ENCODE data around the gene CCNT2.
"Not testable (repeated sequence)": the region's sequence is repeated elsewhere in the genome, so short reads cannot be mapped to it uniquely, and the experiment has no call there.

The CCNT2 gene

DNA sequence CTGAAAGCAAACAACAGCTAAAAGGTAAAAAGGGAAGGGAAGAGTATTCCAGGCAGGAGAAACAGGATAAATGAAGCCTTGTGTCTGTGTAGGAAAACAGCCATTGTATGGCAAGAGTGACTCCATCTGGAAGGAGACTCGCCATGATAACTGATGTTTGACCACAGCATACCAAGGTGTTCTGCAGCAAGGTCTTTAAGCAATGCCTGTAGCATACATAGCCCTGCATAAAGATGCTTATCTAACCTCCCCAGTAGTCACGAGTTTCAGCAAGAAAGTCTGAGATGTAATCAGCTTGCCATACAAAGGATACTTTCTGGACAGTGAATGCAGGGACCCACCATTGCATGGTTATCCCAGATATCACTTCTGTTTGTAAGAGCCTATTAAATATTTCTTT, 11.9 kb upstream of the CCNT2 start:
- Histone ChIP-seq H3K79me2 (ENCODE audit: insufficient read depth, low read length) (no peaks in the 10 kb centered on the region), H3K27ac (ENCODE audit: low read length) (no peak overlapping the region), H2AFZ (ENCODE audit: low read depth, low read length) (no peak overlapping the region), H3K27me3 (ENCODE audit: insufficient read depth, low read length, poor library complexity) (no peaks in the 10 kb centered on the region), H3K9ac (ENCODE audit: low read depth, low read length) (no peak overlapping the region), H3K9me3 (ENCODE audit: insufficient read depth, low read length, severe bottlenecking) (no peaks in the 10 kb centered on the region), H3K4me1 (ENCODE audit: insufficient read depth, low read length) (no peaks in the 10 kb centered on the region), H3K36me3 (ENCODE audit: insufficient read depth, low read length) (no peaks in the 10 kb centered on the region), H4K20me1 (ENCODE audit: insufficient read depth, low read length) (no peaks in the 10 kb centered on the region), H3K4me3 (ENCODE audit: low read depth in 1 of 2, low read length in 2 of 2) (no peak overlapping the region), H3K4me2 (ENCODE audit: insufficient read depth, low read length) (no peak overlapping the region)
- no peak for ATAC-seq (ENCODE audit: insufficient read depth, low read depth)
- DNase-seq = no peak
- TF ChIP-seq, protein P1, sequence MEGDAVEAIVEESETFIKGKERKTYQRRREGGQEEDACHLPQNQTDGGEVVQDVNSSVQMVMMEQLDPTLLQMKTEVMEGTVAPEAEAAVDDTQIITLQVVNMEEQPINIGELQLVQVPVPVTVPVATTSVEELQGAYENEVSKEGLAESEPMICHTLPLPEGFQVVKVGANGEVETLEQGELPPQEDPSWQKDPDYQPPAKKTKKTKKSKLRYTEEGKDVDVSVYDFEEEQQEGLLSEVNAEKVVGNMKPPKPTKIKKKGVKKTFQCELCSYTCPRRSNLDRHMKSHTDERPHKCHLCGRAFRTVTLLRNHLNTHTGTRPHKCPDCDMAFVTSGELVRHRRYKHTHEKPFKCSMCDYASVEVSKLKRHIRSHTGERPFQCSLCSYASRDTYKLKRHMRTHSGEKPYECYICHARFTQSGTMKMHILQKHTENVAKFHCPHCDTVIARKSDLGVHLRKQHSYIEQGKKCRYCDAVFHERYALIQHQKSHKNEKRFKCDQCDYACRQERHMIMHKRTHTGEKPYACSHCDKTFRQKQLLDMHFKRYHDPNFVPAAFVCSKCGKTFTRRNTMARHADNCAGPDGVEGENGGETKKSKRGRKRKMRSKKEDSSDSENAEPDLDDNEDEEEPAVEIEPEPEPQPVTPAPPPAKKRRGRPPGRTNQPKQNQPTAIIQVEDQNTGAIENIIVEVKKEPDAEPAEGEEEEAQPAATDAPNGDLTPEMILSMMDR (IDR thresholded peaks at IDR 0.05; ENCODE audit: borderline replicate concordance, extremely low read depth, low read length, poor library complexity, severe bottlenecking) = no peak
- TF ChIP-seq EZH2 (IDR thresholded peaks at IDR 0.05; ENCODE audit: borderline replicate concordance, low read depth, low read length, severe bottlenecking) = no peak

DNA sequence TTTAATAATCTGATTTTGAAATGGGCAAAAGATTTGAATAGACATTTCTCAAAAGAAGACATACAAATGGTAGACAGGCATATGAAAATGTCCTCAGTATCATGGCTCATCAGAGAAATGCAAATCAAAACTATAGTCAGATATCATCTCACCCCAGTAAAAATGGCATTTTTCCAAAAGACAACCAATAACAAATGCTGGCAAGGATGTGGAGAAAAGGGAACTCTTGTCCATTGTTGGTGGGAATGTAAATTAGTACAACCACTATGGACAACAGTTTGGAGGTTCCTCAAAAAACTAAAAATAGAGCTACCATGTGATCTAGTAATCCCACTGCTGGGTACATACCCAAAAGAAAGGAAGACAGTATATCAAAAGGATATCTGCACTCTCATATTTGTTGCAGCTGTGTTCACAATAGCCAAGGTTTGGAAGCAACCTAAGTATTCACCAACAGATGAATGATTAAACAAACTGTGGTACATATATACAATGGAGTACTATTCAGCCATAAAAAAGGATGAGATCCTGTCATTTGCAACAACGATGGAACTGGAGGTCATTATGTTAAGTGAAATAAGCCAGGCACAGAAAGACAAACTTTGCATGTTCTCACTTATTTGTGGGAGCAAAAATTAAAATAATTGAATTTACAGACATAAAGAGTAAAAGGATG, 11.0 kb upstream of the CCNT2 start:
- not testable (repeated sequence) for H3K9ac ChIP-seq (ENCODE audit: low read depth, low read length); H4K20me1 ChIP-seq (ENCODE audit: insufficient read depth, low read length); H3K27me3 ChIP-seq (ENCODE audit: insufficient read depth, low read length, poor library complexity); H3K27ac ChIP-seq (ENCODE audit: low read length); H3K9me3 ChIP-seq (ENCODE audit: insufficient read depth, low read length, severe bottlenecking); H3K4me1 ChIP-seq (ENCODE audit: insufficient read depth, low read length); H3K4me2 ChIP-seq (ENCODE audit: insufficient read depth, low read length); H3K36me3 ChIP-seq (ENCODE audit: insufficient read depth, low read length); ATAC-seq (ENCODE audit: insufficient read depth, low read depth); H2AFZ ChIP-seq (ENCODE audit: low read depth, low read length); H3K4me3 ChIP-seq (ENCODE audit: low read depth in 1 of 2, low read length in 2 of 2); H3K79me2 ChIP-seq (ENCODE audit: insufficient read depth, low read length); DNase-seq

DNA sequence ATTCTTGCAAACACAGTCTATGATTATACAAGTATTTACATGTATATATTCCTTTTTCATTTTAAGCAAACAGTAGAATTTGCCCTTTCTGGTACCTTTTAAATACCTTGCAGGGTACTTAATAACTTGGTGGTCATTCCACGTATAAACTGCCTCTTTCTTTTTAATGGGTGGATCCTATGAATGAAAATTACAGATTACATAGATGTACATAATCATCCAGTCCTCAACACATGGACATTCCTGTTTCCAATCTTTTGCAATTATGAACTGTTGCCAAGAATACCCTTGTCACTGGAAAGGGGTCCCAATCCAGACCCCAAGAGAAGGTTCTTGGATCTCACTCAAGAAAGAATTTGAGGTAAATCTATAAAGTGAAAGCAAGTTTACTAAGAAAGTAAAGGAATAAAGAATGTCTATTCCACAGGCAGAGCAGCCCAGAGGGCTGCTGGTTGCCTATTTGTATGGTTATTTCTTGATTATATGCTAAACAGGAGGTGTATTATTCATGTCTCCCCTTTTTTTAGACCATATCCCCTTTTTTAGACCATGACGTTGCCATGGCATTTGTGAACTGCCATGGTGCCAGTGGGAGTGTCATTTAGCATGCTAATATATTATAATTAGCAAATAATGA, 7.7 kb upstream of the CCNT2 start:
- Histone ChIP-seq H3K79me2 (ENCODE audit: insufficient read depth, low read length) (no peaks in the 10 kb centered on the region), H3K36me3 (ENCODE audit: insufficient read depth, low read length) (no peaks in the 10 kb centered on the region), H3K9me3 (ENCODE audit: insufficient read depth, low read length, severe bottlenecking) (no peaks in the 10 kb centered on the region), H3K4me2 (ENCODE audit: insufficient read depth, low read length) (no peak overlapping the region), H3K4me3 (ENCODE audit: low read depth in 1 of 2, low read length in 2 of 2) (no peak overlapping the region), H3K9ac (ENCODE audit: low read depth, low read length) (no peak overlapping the region), H2AFZ (ENCODE audit: low read depth, low read length) (no peak overlapping the region), H3K27ac (ENCODE audit: low read length) (no peak overlapping the region), H4K20me1 (ENCODE audit: insufficient read depth, low read length) (no peaks in the 10 kb centered on the region), H3K4me1 (ENCODE audit: insufficient read depth, low read length) (no peaks in the 10 kb centered on the region), H3K27me3 (ENCODE audit: insufficient read depth, low read length, poor library complexity) (no peaks in the 10 kb centered on the region)
- DNase-seq (no peak), ATAC-seq (ENCODE audit: insufficient read depth, low read depth) (no peak)
- no peak for TF ChIP-seq EZH2 (IDR thresholded peaks at IDR 0.05; ENCODE audit: borderline replicate concordance, low read depth, low read length, severe bottlenecking)
- TF ChIP-seq, protein P1 (IDR thresholded peaks at IDR 0.05; ENCODE audit: borderline replicate concordance, extremely low read depth, low read length, poor library complexity, severe bottlenecking) = no peak

DNA sequence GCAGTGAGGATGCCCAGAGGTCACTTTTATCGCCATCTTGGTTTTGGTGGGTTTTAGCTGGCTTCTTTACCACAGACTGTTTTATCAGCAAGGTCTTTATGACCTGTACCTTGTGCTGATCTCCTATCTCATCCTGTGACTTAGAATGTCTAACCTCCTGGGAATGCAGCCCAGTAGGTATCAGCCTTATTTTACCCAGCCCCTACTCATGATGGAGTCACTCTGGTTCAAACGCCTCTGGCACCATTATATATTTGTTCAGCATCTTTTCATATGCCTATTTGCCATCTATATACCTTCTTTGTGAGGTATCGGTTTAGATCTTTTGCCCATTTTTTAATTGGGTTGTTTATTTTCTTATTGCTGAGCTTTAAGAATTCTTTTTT, 7.2 kb upstream of the CCNT2 start:
- Histone ChIP-seq H2AFZ (ENCODE audit: low read depth, low read length) (no peak overlapping the region), H3K4me2 (ENCODE audit: insufficient read depth, low read length) (no peak overlapping the region), H4K20me1 (ENCODE audit: insufficient read depth, low read length) (no peaks in the 10 kb centered on the region), H3K9ac (ENCODE audit: low read depth, low read length) (no peak overlapping the region), H3K27me3 (ENCODE audit: insufficient read depth, low read length, poor library complexity) (no peaks in the 10 kb centered on the region), H3K9me3 (ENCODE audit: insufficient read depth, low read length, severe bottlenecking) (no peaks in the 10 kb centered on the region), H3K27ac (ENCODE audit: low read length) (no peak overlapping the region), H3K36me3 (ENCODE audit: insufficient read depth, low read length) (no peaks in the 10 kb centered on the region), H3K79me2 (ENCODE audit: insufficient read depth, low read length) (no peaks in the 10 kb centered on the region), H3K4me1 (ENCODE audit: insufficient read depth, low read length) (no peaks in the 10 kb centered on the region), H3K4me3 (ENCODE audit: low read depth in 1 of 2, low read length in 2 of 2) (no peak overlapping the region)
- ATAC-seq (ENCODE audit: insufficient read depth, low read depth) = no peak
- TF ChIP-seq EZH2 (IDR thresholded peaks at IDR 0.05; ENCODE audit: borderline replicate concordance, low read depth, low read length, severe bottlenecking) = no peak
- TF ChIP-seq, protein P1 (IDR thresholded peaks at IDR 0.05; ENCODE audit: borderline replicate concordance, extremely low read depth, low read length, poor library complexity, severe bottlenecking) = no peak
- DNase-seq = no peak

Data from DND-41 (cell line).